ENCODE data around the gene PMFBP1. TPM values are rescaled to one million over a fixed set of nuclear protein-coding genes. Genes with fewer than 3 reads are reported as not detected.

Gene PMFBP1
- total RNA-seq, 4 donors from 2014 or later: not detected

- DNase-seq (no peak), ATAC-seq (no peak)
- Histone ChIP-seq H3K4me1 (no peaks in the 10 kb centered on the region), H3K27ac (no peak overlapping the region), H3K9me3 (no peaks in the 10 kb centered on the region), H3K36me3 (no peaks in the 10 kb centered on the region), H3K4me3 (no peak overlapping the region), H3K27me3 (peaks cover 0 to 2% (median 0%) of the 10 kb centered on the region in 3 donors)
- intact Hi-C loops (cut with DNase I; ENCODE audit: low total_unique reads): no loop called here
- in situ Hi-C loops (cut with MboI; ENCODE audit: low sequenced_read_pairs in 4 of 4): no loop called here
- TF ChIP-seq POLR2A (IDR thresholded peaks at IDR 0.05) (no peak), CTCF (IDR thresholded peaks at IDR 0.05 in 4 of 5, conservative IDR thresholded peaks at IDR 0.05 in 1 of 5) (no peak)
Observed at GRCh38 chr16:72138064-72138572, 33.8 kb downstream of the PMFBP1 start.

- Histone ChIP-seq H3K27ac (no peak overlapping the region), H3K4me3 (no peak overlapping the region), H3K4me1 (no peaks in the 10 kb centered on the region), H3K36me3 (no peaks in the 10 kb centered on the region), H3K9me3 (no peaks in the 10 kb centered on the region), H3K27me3 (peaks cover 0 to 2% (median 0%) of the 10 kb centered on the region in 3 donors)
- in situ Hi-C loops (cut with MboI; ENCODE audit: low sequenced_read_pairs in 4 of 4): no loop called here
- no peak for TF ChIP-seq POLR2A (IDR thresholded peaks at IDR 0.05)
- TF ChIP-seq CTCF (IDR thresholded peaks at IDR 0.05 in 4 of 5, conservative IDR thresholded peaks at IDR 0.05 in 1 of 5): no peak
- DNase-seq (no peak), ATAC-seq (no peak)
- intact Hi-C loops (cut with DNase I; ENCODE audit: low total_unique reads): no loop called here
Observed at GRCh38 chr16:72137380-72138063, 34.4 kb downstream of the PMFBP1 start.

- no peak overlapping the region for H3K27ac ChIP-seq
- no peak for ATAC-seq
- no peak for TF ChIP-seq POLR2A (IDR thresholded peaks at IDR 0.05)
- no peak for TF ChIP-seq CTCF (IDR thresholded peaks at IDR 0.05 in 4 of 5, conservative IDR thresholded peaks at IDR 0.05 in 1 of 5)
- no peak overlapping the region for H3K4me3 ChIP-seq
- in situ Hi-C loops (cut with MboI; ENCODE audit: low sequenced_read_pairs in 4 of 4) (no loop called here), intact Hi-C loops (cut with DNase I; ENCODE audit: low total_unique reads) (no loop called here)
- H3K36me3 ChIP-seq: no peaks in the 10 kb centered on the region
- DNase-seq: no peak
- no peaks in the 10 kb centered on the region for H3K9me3 ChIP-seq
- no peaks in the 10 kb centered on the region for H3K27me3 ChIP-seq
- no peaks in the 10 kb centered on the region for H3K4me1 ChIP-seq
Observed at GRCh38 chr16:72134507-72134906, 37.4 kb downstream of the PMFBP1 start.

GRCh38 chr16:72132726-72133125, 39.2 kb downstream of the PMFBP1 start:
- Histone ChIP-seq H3K36me3 (no peaks in the 10 kb centered on the region), H3K4me3 (no peak overlapping the region), H3K4me1 (no peaks in the 10 kb centered on the region), H3K9me3 (no peaks in the 10 kb centered on the region), H3K27me3 (no peaks in the 10 kb centered on the region), H3K27ac (no peak overlapping the region)
- TF ChIP-seq CTCF (IDR thresholded peaks at IDR 0.05 in 4 of 5, conservative IDR thresholded peaks at IDR 0.05 in 1 of 5): no peak
- no peak for TF ChIP-seq POLR2A (IDR thresholded peaks at IDR 0.05)
- DNase-seq (no peak), ATAC-seq (no peak)
- intact Hi-C loops (cut with DNase I; ENCODE audit: low total_unique reads): no loop called here
- in situ Hi-C loops (cut with MboI; ENCODE audit: low sequenced_read_pairs in 4 of 4): no loop called here
